Kidney glomerular epithelial cell (primary cell): Measurements from ENCODE around the gene FXR2.

Source experiments
- DNase-seq: peaks from one replicate; lab custom pipeline; 2025; lab: John Stamatoyannopoulos, UW

The FXR2 gene

DNA sequence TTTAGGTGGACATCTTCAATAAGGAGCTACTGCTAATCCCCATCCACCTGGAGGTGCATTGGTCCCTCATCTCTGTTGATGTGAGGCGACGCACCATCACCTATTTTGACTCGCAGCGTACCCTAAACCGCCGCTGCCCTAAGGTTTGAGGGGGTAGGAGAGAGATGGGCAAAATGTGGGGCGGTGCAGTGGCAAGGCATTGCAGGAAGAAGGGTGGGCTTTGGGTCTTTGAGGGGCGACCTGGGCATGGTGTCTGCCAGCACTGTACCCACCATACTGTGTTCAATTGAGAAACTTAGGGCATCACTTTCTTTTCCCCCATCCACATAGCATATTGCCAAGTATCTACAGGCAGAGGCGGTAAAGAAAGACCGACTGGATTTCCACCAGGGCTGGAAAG lies 44.3 kb downstream of the FXR2 start:
- no peak for DNase-seq

DNA sequence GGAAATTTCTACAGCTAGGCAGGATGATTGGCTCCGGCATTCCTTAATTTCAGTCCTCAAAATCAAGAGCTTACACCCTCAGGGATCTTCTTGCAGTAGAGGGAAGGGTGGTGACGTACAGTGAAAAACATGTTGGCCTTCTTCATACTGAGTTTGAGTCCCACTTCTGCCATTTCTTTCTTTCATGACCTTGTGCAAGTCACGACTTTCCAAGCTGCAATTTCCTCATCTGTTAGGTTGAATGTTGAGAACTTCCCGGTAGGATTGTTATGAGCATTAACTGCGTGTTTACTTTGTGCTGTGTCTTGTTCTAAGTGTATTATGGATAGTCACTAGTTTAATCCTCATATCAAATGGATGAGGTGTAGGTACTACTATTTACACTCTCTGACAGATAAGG lies 45.1 kb downstream of the FXR2 start:
- no peak for DNase-seq

DNA sequence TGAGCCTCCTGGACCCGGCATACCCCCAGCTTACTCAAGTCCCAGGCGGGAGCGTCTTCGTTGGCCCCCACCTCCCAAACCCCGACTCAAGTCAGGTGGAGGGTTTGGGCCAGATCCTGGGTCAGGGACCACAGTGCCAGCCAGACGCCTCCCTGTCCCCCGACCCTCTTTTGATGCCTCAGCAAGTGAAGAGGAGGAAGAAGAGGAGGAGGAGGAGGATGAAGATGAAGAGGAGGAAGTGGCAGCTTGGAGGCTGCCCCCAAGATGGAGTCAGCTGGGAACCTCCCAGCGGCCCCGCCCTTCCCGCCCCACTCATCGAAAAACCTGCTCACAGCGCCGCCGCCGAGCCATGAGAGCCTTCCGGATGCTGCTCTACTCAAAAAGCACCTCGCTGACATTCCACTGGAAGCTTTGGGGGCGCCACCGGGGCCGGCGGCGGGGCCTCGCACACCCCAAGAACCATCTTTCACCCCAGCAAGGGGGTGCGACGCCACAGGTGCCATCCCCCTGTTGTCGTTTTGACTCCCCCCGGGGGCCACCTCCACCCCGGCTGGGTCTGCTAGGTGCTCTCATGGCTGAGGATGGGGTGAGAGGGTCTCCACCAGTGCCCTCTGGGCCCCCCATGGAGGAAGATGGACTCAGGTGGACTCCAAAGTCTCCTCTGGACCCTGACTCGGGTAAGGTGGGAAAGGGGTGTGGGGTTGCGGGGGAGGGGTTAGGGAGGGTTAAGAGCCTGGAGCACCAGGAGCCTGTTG lies 51.4 kb downstream of the FXR2 start:
- no peak for DNase-seq

DNA sequence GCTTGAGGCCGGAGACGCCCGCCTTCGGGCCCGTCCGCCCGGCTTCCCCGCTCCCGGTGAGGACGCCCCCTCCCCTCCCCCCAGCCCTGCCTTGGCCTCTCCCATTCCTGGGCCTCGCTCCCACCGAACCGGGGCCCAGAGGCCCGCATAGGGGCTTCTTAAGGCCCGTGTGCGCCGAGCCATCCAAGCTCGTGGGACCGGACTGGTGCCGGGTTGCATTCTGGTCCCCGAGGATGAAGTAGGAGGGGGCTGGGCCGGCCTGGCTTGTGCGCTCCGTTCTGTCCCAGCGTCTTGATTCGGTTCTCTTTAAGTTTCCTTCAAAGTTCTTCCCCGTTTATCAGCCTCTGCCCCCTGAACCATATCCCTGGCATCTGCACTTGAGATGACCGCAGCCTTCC lies 52.5 kb downstream of the FXR2 start:
- DNase-seq, result peak; percentile 12

DNA sequence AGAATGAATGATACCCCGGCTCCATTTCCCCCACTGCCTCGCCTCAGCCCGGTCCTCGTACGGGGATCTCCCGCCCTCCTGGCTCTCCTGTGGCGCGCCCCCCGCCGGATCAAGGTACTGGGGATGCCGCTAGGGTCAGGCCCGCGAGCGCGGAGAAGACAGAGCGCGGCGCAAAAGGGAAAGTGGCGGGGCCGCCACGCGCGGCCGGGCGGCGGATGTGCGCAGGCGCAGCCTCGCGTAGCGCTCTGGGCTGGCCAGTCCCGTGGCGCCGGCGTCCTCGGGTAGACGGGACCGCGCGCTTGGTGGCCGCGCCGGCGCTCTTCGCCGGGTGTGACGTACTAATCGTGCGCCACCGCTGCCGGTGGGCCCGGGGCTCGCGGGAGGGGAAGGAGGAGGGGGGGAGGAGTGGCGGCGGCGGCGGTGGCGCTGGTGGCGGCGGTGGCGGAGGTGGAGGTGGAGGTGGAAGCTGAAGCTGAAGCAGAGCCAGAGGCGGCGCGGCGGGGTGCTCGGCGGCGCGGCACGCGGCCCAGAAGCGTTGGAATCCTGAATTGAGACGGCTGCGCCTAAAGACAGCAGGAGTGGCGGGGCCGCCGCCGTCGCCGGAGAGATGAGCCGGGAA lies 53.0 kb downstream of the FXR2 start, which contains the start of gene SENP3:
SENP3 (plus strand) TSS at position 331 of the 619 bp plus-strand sequence. CDS start 1,158 bp downstream, outside the sequence.
- DNase-seq, result peak; percentile 46

DNA sequence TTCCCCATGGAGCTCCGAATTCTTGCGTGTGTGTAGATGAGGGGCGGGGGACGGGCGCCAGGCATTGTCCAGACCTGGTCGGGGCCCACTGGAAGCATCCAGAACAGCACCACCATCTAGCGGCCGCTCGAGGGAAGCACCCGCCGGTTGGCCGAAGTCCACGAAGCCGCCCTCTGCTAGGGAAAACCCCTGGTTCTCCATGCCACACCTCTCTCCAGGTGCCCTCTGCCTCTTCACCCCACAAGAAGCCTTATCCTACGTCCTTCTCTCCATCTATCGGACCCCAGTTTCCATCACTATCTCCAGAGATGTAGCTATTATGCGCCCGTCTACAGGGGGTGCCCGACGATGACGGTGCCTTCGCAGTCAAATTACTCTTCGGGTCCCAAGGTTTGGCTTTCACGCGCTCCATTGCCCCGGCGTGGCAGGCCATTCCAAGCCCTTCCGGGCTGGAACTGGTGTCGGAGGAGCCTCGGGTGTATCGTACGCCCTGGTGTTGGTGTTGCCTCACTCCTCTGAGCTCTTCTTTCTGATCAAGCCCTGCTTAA lies 53.6 kb downstream of the FXR2 start:
- peak; percentile 68 for DNase-seq

DNA sequence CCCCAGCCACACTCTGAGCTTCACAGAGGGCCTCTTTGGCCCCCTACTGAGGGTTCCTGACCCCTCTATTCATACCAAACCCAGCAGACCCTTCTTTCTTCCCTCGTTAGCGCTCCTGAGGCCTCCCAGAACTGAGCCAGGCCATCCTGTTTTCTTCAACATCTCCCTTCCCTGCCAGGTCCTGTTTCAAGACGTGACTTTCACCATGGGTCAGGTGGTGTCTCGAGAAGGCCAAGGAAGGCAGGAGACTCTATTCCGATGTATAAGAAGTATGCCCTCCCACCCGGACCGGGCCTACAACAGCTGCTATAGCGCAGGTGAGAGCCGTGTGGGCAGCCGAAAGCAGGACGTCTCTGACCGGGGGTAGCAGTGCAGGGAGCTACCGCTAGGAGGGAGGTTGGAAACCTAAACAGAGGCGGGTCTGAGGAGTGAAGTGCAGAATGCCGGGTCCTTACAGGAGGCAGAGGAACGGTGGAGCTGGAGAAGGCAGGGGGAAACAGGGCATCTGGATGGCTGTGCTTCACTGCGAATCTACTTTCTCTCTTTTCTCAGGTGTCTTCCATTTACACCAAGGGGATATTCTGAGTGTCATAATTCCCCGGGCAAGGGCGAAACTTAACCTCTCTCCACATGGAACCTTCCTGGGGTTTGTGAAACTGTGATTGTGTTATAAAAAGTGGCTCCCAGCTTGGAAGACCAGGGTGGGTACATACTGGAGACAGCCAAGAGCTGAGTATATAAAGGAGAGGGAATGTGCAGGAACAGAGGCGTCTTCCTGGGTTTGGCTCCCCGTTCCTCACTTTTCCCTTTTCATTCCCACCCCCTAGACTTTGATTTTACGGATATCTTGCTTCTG lies 54.3 kb downstream of the FXR2 start:
- peak; percentile 46 for DNase-seq

DNA sequence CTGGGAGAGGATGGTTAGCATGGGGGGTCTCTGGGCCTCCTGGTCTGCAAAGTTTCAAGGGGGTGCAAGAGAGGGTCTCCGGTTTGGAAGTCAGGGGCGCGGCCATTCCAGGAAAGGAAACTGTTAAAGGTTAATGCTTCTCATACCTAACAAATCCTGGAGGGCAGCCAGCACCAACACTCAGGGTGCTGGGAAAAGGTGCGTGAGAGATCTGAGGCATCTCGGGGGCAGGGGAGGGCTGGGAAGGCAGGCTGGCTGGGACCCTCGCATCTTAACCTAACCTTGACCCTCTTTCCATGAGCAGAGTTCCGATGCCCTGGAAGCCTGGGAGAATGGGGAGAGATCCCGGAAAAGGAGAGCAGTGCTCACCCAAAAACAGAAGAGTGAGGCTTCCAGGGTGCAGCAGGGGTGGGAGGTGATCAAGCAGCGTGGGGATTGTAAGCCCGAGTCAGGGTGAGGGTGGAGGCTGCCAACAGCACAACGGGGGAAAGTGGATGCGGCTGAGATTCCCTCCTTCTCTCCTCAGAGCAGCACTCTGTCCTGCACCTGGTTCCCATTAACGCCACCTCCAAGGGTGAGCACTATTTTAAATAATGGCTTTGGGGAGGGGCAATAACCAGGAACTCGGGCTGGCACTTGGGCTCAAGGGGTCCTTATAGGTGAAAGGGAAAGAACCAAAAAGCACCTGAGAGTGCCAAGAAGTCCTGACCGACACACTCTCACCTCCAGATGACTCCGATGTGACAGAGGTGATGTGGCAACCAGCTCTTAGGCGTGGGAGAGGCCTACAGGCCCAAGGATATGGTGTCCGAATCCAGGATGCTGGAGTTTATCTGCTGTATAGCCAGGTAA lies 55.2 kb downstream of the FXR2 start:
- no peak for DNase-seq

DNA sequence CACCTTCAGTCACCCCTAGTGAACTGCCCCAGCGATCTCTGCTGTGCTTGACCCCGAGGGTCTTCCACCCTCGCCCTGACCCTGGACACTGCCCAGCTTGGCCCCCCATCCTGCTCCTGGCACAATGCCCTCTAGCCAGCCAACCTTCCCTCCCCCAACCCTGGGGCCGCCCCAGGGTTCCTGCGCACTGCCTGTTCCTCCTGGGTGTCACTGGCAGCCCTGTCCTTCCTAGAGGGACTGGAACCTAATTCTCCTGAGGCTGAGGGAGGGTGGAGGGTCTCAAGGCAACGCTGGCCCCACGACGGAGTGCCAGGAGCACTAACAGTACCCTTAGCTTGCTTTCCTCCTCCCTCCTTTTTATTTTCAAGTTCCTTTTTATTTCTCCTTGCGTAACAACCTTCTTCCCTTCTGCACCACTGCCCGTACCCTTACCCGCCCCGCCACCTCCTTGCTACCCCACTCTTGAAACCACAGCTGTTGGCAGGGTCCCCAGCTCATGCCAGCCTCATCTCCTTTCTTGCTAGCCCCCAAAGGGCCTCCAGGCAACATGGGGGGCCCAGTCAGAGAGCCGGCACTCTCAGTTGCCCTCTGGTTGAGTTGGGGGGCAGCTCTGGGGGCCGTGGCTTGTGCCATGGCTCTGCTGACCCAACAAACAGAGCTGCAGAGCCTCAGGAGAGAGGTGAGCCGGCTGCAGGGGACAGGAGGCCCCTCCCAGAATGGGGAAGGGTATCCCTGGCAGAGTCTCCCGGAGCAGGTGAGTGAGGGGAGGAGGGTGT lies 56.0 kb downstream of the FXR2 start, which contains the start of gene TNFSF13:
TNFSF13 (plus strand) TSS at position 207 of the 776 bp plus-strand sequence; CDS start at position 497, 290 bp downstream.
- no peak for DNase-seq

DNA sequence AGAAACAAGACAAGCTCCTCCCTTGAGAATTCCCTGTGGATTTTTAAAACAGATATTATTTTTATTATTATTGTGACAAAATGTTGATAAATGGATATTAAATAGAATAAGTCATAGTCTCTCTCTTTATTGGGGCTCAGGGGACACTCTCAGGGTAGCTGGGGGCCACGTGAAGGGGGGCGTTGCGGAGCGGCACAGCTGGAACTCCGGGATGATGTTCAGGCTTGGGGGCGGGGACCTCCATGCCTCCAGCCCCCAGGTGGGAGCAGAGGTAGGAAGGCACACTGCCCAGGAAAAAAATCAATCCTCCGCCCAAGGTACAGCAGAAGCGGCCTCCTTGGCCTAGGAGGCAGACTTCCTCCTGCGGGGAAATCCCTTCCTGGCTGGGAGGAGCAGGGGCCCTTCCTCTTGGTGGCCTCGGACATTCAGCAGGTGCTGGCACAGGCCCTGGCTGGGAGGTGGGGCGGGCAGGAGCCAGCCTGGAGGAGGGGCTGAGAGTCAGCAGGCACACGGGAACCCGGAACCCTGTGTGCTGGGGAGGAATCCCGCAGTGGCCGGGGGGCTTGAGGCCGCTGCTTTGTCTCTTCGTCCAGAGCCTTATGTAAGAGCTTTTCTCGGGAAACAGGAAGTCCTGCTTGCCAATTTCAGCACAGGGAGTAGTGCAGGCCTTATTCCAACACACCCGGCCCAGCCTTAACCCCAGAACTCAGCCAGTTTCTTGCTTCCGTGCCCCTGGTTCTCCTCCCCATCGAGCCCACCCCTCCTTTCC lies 56.7 kb downstream of the FXR2 start:
- DNase-seq, result peak; percentile 30

DNA sequence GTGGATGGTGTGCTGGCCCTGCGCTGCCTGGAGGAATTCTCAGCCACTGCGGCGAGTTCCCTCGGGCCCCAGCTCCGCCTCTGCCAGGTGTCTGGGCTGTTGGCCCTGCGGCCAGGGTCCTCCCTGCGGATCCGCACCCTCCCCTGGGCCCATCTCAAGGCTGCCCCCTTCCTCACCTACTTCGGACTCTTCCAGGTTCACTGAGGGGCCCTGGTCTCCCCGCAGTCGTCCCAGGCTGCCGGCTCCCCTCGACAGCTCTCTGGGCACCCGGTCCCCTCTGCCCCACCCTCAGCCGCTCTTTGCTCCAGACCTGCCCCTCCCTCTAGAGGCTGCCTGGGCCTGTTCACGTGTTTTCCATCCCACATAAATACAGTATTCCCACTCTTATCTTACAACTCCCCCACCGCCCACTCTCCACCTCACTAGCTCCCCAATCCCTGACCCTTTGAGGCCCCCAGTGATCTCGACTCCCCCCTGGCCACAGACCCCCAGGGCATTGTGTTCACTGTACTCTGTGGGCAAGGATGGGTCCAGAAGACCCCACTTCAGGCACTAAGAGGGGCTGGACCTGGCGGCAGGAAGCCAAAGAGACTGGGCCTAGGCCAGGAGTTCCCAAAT lies 57.4 kb downstream of the FXR2 start:
- no peak for DNase-seq

DNA sequence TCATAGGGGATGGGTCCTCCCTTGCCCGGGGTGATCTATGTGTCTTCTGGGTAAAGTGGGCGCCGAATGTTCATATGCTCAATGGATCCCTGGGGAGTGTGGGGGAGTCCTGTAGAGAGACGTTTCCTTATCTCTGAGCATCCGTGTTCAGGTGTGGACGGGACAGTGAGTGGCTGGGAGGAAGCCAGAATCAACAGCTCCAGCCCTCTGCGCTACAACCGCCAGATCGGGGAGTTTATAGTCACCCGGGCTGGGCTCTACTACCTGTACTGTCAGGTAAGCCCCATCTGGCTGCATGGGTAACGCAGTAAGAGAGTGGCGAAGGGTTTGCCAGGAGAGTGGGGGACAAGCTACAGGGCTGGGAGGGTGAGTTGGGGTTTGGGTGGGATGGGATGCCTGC lies 58.1 kb downstream of the FXR2 start:
- no peak for DNase-seq

DNA sequence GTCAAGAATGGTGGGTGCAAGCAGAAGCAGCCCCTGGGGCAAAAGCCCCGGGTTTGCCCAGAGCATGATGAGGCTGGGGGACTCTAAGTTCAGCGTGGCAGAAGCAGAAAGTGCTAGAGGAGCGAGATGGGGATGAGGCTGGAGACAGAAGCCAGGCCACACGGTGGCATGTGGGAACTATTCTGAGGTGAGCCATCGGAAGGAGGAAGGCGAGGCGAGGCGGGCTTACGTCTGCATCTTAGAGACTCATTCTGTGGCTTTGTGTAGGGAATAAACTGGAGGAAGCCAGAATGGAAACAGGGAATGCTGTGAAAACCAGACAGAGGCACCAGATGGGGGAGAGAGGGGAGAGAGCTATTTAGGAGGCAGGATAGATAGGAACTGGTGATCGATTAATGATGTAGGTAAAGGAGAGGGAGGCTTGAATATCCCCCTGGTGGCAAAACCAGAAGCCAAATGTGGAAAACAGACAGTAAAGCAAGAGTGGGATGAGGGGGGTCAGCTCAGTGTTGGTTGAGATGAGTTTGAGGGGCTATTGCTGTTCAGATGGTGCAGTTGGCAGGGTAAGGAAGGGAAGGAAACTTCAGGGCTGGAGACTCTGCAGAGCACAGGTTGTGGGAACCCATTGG lies 59.3 kb downstream of the FXR2 start:
- no peak for DNase-seq

DNA sequence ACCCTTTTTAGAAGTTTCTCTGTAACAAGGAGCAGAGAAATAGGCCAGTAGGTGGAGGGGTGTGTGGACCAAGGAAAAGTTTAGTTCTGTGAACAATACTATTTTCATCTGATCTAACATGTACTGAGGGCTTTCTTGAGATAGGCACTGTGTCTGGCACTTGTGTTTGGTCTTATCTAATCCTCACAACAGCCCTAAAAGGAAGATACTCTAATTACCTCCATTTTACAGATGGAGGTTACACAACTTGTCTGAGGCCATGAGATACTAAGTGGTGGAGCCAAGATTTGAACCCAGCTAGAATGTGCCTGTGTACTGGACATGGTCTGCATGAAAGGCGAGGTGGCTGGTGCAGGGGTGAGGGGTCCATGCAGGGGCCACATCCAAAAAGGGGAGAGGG lies 61.3 kb downstream of the FXR2 start:
- DNase-seq, result no peak

DNA sequence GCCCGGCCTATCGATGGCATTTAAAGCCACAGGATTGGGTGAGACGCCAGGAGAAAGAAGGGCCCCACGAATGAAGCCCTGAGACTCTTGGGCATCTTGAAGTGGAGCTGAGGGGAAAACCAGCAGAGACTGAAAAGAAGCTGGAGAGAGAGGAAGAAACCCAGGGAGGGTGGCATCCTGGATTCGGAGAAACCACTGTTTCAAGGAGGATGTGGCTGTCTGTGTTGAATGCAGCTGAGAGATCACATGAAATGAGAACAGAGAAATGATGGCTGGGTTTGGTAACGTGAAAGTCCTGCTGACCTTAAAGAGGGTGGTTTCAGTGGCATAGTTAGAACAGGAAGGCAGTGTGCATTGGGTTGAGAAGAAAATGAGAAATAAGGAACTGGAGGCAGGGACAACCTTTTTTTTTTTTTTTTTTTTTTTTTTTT lies 62.1 kb downstream of the FXR2 start:
- no peak for DNase-seq

DNA sequence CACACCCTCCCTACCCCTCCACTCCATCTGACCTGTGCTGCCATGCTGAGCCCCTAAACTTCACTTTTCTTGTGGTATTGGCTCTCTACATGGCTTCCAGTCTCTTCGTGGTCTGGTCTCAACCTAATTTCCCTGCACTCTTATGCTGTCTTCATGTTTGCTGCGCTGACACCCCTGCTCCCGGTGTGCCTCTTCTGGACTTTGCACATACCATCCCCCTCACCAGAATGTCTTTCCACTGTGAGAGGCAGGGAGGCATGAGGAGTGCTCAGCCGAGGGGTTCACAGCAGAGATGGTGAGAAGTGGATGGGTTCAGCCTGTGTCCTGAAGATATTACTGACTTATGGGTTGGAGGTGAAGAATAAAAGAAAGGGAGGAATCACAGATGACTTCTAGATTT lies 63.3 kb downstream of the FXR2 start:
- no peak for DNase-seq

DNA sequence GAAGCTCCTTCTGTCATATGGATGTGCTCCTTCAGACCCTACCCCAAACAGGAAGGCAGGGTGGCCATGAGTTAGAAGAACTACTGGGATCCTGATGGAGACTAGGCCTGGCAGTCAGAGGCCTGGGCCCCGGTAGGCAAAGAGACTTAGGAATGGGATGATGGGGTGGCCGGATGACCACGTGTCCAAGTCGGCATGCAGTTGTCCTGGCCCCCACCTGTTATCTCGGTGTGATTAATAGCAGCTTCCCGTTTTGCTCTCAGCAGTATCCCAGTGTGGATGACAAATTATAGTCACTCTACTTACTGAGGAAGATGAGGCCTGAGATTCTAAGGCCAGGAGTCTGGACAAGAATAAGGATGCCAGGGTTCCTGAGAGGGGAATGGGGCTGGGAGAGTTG lies 64.4 kb downstream of the FXR2 start:
- no peak for DNase-seq

DNA sequence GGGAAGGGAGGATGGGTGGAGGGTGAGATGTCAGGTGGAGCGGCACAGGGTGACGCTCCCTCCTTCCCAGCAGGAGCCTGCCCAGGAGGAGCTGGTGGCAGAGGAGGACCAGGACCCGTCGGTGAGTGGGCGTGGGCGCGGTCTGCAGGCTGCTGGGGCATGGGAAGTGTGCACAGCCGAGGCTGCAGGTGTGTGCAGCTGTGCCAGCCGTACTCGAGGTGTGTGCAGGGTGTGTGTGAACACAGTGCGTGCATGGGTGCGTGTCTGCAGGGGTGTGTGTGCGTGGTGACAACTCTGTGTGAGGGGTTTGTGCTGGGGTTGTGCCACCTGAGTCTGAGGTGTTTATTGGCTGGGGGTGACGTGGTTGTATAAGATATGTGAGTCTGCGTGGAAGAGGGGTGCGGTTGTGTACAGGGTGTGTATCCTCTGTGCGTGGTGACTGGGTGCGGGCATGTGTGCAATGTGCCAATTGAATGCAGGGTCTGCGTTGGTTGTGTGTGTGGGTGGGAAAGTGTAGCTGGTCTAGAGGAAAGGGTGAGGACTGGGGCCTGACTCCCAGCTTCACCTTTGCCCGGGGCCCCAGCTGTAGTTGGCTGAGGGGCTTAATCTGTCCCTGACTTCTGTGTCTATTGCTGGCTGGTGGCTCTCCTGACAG lies 65.2 kb downstream of the FXR2 start:
- DNase-seq, result no peak
